Putamen (tissue), 1 donor: ENCODE data around the gene TBXT.

Source experiments
- DNase-seq: peaks from one replicate; pipeline ENCODE4 v3.0.0-alpha.2; 2016; ENCODE audit warnings: low spot score

TBXT gene

GRCh38 chr6:166115609-166116008 lies 52.0 kb downstream of the TBXT start:
- no peak for DNase-seq

DNA sequence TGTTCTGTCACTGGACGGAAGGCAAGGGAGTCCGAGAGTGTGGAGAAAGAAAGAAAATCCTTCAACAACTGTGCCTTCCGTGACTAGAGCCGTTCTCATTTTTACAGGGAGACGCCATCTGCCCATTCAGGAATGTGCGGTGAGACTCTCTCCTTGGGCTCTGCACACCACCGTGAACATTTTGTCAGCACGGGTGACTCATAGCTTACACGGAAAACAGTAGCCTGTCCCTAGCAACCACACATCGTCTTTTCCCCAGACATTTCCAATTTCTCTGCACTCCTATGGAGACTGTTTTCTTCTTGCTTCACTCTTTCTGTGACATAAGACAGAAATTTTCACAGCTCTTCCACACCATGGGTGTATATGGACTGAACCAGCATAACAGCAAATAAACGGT lies 55.1 kb downstream of the TBXT start:
- no peak for DNase-seq

GRCh38 chr6:166109608-166110007 lies 58.0 kb downstream of the TBXT start:
- DNase-seq: no peak
